Astrocyte (in vitro differentiated cells and primary cell): ENCODE data around the gene UGT1A5. TPM values are rescaled to one million over a fixed set of nuclear protein-coding genes. Genes with fewer than 3 reads are reported as not detected.
A peak's percentile ranks its signal among the peaks of the same experiment; 100 is the strongest.

ENCODE experiments used
- DNase-seq: peaks from one replicate; pipeline ENCODE4 v3.0.0-alpha.2; 2010; ENCODE audit warnings: low read depth
- FAIRE-seq: peaks from 2 replicates; lab custom pipeline; 2011; peaks lifted over from hg19 to GRCh38; lab: Jason Lieb, UNC
- H2AFZ ChIP-seq: 2 replicates; pipeline ENCODE4 v1.6.0; 2012; ENCODE audit warnings: low read depth, low read length, inconsistent platforms
- H3K27ac ChIP-seq: 2 replicates; pipeline ENCODE4 v1.5.1; 2011; ENCODE audit warnings: low read depth, low read length, inconsistent platforms
- H3K27me3 ChIP-seq: 2 replicates; pipeline ENCODE4 v1.6.0; 2011; ENCODE audit warnings: low read length, inconsistent platforms; ENCODE audit not compliant: insufficient read depth
- H3K36me3 ChIP-seq: 2 replicates; pipeline ENCODE4 v1.5.1; 2011; ENCODE audit warnings: low read length, inconsistent platforms; ENCODE audit not compliant: insufficient read depth
- H3K4me1 ChIP-seq: 2 replicates; pipeline ENCODE4 v1.5.1; 2011; ENCODE audit warnings: low read length, inconsistent platforms; ENCODE audit not compliant: insufficient read depth
- H3K4me2 ChIP-seq: 2 replicates; pipeline ENCODE4 v1.6.0; 2012; ENCODE audit warnings: low read length, inconsistent platforms
- H3K4me3 ChIP-seq: 2 replicates; pipeline ENCODE4 v1.5.1; 2011; ENCODE audit warnings: low read depth, mild to moderate bottlenecking, low read length, inconsistent platforms; ENCODE audit not compliant: insufficient read depth
- H3K79me2 ChIP-seq: 2 replicates; pipeline ENCODE4 v1.6.0; 2012; ENCODE audit warnings: mild to moderate bottlenecking, low read length, inconsistent platforms; ENCODE audit not compliant: insufficient read depth
- H3K9ac ChIP-seq: 2 replicates; pipeline ENCODE4 v1.6.0; 2012; ENCODE audit warnings: mild to moderate bottlenecking, low read length, inconsistent platforms
- H3K9me3 ChIP-seq: 2 replicates; pipeline ENCODE4 v1.5.1; 2012; ENCODE audit warnings: low read depth, mild to moderate bottlenecking, low read length, inconsistent platforms; ENCODE audit not compliant: insufficient read depth
- H4K20me1 ChIP-seq: 2 replicates; pipeline ENCODE4 v1.6.0; 2012; ENCODE audit warnings: low read length, inconsistent platforms; ENCODE audit not compliant: insufficient read depth
- H3K27ac Mint-ChIP-seq: one replicate; pipeline ENCODE4 v1.8.0; 2021; ENCODE audit warnings: mild to moderate bottlenecking, mixed read lengths; ENCODE audit not compliant: unreplicated experiment
- H3K27me3 Mint-ChIP-seq: one replicate; pipeline ENCODE4 v1.8.0; 2021; ENCODE audit warnings: low read depth, mixed read lengths; ENCODE audit not compliant: unreplicated experiment
- H3K36me3 Mint-ChIP-seq: one replicate; pipeline ENCODE4 v1.8.0; 2021; ENCODE audit warnings: low read depth, mixed read lengths; ENCODE audit not compliant: unreplicated experiment
- H3K4me1 Mint-ChIP-seq: one replicate; pipeline ENCODE4 v1.8.0; 2021; ENCODE audit warnings: low read depth, mixed read lengths; ENCODE audit not compliant: unreplicated experiment
- H3K4me3 Mint-ChIP-seq: one replicate; pipeline ENCODE4 v1.8.0; 2021; ENCODE audit warnings: mild to moderate bottlenecking, moderate library complexity, mixed read lengths; ENCODE audit not compliant: unreplicated experiment
- H3K9me3 Mint-ChIP-seq: one replicate; pipeline ENCODE4 v1.8.0; 2021; ENCODE audit warnings: mild to moderate bottlenecking, mixed read lengths; ENCODE audit not compliant: unreplicated experiment
- EZH2 ChIP-seq: IDR thresholded peaks from 2 replicates; pipeline ENCODE4 v1.6.1; 2012; ENCODE audit warnings: mild to moderate bottlenecking, low read length, inconsistent platforms; ENCODE audit not compliant: insufficient read depth
- total RNA-seq: library from RNA; stranded (reverse); gene quantifications from 2 replicates; pipeline ENCODE4 v1.2.1, GENCODE V29; 2021
- TF ChIP-seq, protein P1 (sequence below): IDR thresholded peaks from 2 replicates; pipeline ENCODE4 v1.5.1; 2011; ENCODE audit warnings: low read depth, mild to moderate bottlenecking, inconsistent platforms, low read length, moderate library complexity; ENCODE audit not compliant: insufficient read depth

UGT1A5 gene
- total RNA-seq, 1 donor from 2014 or later: not detected

DNA sequence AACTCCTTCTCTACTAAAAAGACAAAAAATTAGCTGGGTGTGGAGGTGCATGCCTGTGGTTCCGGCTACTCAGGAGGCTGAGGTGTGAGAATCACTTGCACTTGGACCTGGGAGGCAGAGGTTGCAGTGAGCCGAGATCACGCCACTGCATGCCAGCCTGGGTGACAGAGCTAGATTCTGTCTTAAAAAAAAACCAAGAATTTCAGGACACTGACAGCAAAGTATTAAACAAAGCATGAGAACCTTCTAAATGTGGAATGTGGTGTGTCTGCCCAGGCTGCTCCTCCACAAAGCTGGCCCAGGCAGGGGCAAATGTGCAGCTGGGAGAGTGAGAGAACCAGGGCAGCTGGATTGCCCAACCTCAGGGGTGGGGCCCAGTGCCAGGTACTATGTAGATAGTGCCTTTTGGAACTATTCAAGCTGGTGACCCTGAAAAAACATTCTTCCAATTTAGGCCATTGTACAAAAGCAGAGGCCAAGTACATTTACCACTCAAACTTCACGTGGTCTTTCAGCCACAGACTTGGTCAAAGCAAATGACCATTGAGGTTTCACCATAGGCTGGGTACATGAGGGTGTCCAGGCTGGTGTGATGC, 6.7 kb upstream of the UGT1A5 start:
- Histone ChIP-seq H4K20me1 (no peaks in the 10 kb centered on the region), H3K9ac (no peak overlapping the region), H3K4me1 (peaks cover 13% of the 10 kb centered on the region), H3K27ac (peak overlapping the region; percentile 40), H2AFZ (no peak overlapping the region), H3K4me2 (no peak overlapping the region), H3K27me3 (no peaks in the 10 kb centered on the region), H3K79me2 (no peaks in the 10 kb centered on the region), H3K36me3 (no peaks in the 10 kb centered on the region), H3K9me3 (no peaks in the 10 kb centered on the region), H3K4me3 (no peak overlapping the region)
- no peaks in the 10 kb centered on the region for H3K9me3 Mint-ChIP-seq
- no peaks in the 10 kb centered on the region for H3K36me3 Mint-ChIP-seq
- H3K27ac Mint-ChIP-seq: no peak overlapping the region
- FAIRE-seq (no peak), DNase-seq (peak; percentile 29)
- no peaks in the 10 kb centered on the region for H3K27me3 Mint-ChIP-seq
- peaks cover 7% of the 10 kb centered on the region for H3K4me1 Mint-ChIP-seq
- TF ChIP-seq EZH2: no peak
- TF ChIP-seq, protein P1, sequence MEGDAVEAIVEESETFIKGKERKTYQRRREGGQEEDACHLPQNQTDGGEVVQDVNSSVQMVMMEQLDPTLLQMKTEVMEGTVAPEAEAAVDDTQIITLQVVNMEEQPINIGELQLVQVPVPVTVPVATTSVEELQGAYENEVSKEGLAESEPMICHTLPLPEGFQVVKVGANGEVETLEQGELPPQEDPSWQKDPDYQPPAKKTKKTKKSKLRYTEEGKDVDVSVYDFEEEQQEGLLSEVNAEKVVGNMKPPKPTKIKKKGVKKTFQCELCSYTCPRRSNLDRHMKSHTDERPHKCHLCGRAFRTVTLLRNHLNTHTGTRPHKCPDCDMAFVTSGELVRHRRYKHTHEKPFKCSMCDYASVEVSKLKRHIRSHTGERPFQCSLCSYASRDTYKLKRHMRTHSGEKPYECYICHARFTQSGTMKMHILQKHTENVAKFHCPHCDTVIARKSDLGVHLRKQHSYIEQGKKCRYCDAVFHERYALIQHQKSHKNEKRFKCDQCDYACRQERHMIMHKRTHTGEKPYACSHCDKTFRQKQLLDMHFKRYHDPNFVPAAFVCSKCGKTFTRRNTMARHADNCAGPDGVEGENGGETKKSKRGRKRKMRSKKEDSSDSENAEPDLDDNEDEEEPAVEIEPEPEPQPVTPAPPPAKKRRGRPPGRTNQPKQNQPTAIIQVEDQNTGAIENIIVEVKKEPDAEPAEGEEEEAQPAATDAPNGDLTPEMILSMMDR: no peak
- H3K4me3 Mint-ChIP-seq: no peak overlapping the region

DNA sequence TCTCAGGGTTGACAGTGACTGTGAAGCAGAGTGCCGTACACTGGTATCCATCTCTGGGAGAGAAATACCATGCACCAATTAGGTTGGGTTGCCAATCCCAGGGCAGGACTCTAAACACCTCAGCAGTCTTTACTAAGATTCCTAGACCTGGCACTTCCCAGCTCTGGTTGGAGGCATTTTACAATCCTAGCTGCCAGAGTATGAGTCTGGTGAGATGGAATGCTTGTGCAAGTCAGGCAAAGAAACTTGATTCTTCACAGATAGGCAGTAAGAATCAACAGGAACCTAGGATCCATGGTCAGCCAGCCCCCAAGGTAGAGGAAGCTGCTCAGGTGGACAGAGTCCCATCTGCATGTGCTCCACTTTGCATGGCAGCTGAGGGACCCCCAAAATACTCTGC, 6.0 kb upstream of the UGT1A5 start:
- H3K79me2 ChIP-seq: no peaks in the 10 kb centered on the region
- Mint-ChIP-seq H3K9me3 (no peaks in the 10 kb centered on the region), H3K27me3 (no peaks in the 10 kb centered on the region), H3K4me1 (peaks cover 7% of the 10 kb centered on the region), H3K27ac (no peak overlapping the region), H3K4me3 (no peak overlapping the region), H3K36me3 (no peaks in the 10 kb centered on the region)
- H3K9ac ChIP-seq: no peak overlapping the region
- H2AFZ ChIP-seq: no peak overlapping the region
- FAIRE-seq (no peak), DNase-seq (peak; percentile 68)
- no peaks in the 10 kb centered on the region for H3K36me3 ChIP-seq
- no peaks in the 10 kb centered on the region for H3K9me3 ChIP-seq
- no peaks in the 10 kb centered on the region for H3K27me3 ChIP-seq
- H3K4me3 ChIP-seq: no peak overlapping the region
- peaks cover 13% of the 10 kb centered on the region for H3K4me1 ChIP-seq
- TF ChIP-seq EZH2: no peak
- TF ChIP-seq, protein P1: no peak
- H3K4me2 ChIP-seq: no peak overlapping the region
- H3K27ac ChIP-seq: peak overlapping the region; percentile 40
- H4K20me1 ChIP-seq: no peaks in the 10 kb centered on the region

DNA sequence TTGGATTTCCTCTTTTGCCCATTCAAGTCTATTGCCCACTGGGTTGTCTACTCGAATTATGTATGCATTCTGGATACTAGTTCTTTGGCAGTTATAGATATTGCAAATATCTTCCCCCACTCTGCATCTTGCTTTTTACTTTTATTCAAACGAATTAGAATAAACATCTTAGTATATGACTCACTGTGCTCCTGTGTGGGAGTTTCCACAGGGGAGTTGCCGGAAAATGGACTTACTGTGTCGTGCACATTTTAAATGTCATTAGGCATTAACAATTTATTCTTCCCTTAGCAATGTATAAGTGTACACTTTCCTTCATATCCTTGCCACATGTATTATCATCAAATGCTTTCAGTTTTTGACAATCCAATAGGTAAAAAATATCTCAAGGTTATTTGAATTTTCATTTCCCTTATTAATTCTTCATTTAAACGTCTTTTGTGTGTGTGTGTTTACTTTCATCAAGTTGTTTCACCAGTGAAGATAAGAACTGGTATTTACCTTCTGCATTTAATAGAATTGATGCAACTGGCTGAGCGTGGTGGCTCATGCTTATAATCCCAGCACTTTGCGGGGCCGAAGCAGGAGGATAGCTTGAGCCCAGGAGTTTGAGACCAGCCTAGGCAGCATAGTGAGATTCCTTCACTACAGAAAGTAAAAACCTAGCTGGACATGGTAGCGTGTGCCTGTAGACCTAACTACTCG, 4.6 kb upstream of the UGT1A5 start:
- no peak overlapping the region for H3K27ac Mint-ChIP-seq
- no peaks in the 10 kb centered on the region for H3K9me3 ChIP-seq
- no peaks in the 10 kb centered on the region for H3K79me2 ChIP-seq
- no peaks in the 10 kb centered on the region for H3K9me3 Mint-ChIP-seq
- peaks cover 7% of the 10 kb centered on the region for H3K4me1 Mint-ChIP-seq
- H3K27ac ChIP-seq: no peak overlapping the region
- H3K9ac ChIP-seq: no peak overlapping the region
- no peaks in the 10 kb centered on the region for H4K20me1 ChIP-seq
- no peak overlapping the region for H2AFZ ChIP-seq
- H3K4me2 ChIP-seq: peak overlapping the region; percentile 48
- H3K4me1 ChIP-seq: peaks cover 13% of the 10 kb centered on the region
- H3K36me3 Mint-ChIP-seq: no peaks in the 10 kb centered on the region
- no peaks in the 10 kb centered on the region for H3K27me3 ChIP-seq
- no peaks in the 10 kb centered on the region for H3K36me3 ChIP-seq
- H3K4me3 ChIP-seq: no peak overlapping the region
- DNase-seq (peak; percentile 59), FAIRE-seq (peak; percentile 17)
- no peak for TF ChIP-seq EZH2
- TF ChIP-seq, protein P1: no peak
- H3K4me3 Mint-ChIP-seq: no peak overlapping the region
- H3K27me3 Mint-ChIP-seq: peaks cover 6% of the 10 kb centered on the region
